Occipital lobe (tissue), 2 donors: ENCODE measurements around the gene TPRN. TPM values are rescaled to one million over a fixed set of nuclear protein-coding genes. Genes with fewer than 3 reads are reported as not detected.

Experiments used
- DNase-seq: peaks from one replicate; lab custom pipeline; 2025; lab: John Stamatoyannopoulos, UW
- total RNA-seq: library from RNA; depleted of rRNA; stranded (reverse); fragments of >200 nt; gene quantifications from one replicate; pipeline ENCODE4 v1.2.3, GENCODE V29; 2014

The TPRN gene
- total RNA-seq, 1 donor from 2014 or later, result 4.7 TPM

GRCh38 chr9:137236936-137237421, 36.4 kb upstream of the TPRN start:
- DNase-seq, result no peak

DNA sequence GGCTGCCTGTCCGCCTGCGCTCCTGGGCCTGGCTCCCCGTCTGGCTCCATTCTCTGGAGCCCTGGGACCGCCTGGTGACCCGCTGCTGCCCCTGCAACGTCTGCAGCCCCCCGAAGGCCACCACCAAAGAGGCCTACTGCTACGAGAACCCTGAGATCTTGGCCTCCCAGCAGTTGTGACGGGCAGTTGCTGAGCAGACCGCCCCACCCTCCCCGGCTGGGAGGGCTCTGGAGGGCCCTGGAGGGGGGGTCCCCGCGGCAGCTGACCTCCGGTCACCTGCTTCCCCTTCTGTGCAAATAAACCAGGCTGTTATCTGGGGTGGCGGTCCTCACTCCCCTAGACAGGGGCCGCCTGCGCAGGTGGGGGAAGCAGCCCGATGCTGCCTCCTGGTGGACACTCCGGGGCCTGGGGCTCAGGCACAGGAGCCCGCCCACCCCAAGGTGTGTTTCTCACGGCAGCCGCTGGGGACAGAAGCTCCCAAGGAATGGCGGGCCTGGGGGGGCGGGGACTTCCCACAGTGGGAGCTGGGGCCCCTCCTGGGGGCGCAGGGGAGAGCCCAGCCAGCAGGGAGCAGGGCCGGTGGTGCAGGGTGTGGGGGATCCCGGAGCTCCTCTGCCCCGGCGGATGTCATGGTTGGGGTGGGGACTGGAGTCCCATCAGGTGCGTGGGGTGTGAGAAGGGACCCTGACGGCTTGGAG, 35.8 kb upstream of the TPRN start:
- peak; percentile 69 for DNase-seq

DNA sequence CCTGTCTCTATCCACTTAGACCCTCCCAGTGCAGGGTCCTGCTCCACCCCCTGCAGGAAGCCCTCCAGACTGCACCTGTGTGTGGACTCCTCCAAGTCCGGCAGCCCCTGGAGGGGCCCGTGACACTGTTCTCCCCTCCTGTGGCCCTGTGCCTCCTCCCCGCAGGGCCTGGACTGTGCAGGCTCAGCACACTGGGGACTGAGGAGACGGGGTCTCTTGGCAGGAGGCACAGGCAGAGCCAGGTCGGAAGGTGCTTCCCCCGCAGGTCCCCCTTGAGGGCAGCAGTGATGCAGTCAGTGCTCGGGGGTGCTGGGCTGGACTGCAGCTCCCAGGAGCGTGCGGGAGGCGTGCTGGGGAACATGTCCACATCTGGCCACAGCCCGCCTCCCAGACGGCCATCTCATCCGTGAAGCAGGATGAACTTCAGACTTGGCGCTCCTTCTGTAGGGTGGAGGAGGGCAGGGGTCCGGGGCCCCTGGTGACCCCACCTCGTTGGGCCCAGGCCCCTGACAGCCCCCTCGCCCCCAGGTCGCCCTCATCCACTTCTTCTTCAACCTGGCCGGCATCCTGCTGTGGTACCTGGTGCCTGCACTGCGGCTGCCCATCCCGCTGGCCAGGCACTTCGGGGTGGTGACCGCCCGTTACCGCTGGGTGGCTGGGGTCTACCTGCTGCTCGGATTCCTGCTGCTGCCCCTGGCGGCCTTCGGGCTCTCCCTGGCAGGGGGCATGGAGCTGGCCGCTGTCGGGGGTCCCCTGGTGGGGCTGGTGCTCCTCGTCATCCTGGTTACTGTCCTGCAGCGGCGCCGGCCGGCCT, 35.1 kb upstream of the TPRN start:
- DNase-seq, result no peak

DNA sequence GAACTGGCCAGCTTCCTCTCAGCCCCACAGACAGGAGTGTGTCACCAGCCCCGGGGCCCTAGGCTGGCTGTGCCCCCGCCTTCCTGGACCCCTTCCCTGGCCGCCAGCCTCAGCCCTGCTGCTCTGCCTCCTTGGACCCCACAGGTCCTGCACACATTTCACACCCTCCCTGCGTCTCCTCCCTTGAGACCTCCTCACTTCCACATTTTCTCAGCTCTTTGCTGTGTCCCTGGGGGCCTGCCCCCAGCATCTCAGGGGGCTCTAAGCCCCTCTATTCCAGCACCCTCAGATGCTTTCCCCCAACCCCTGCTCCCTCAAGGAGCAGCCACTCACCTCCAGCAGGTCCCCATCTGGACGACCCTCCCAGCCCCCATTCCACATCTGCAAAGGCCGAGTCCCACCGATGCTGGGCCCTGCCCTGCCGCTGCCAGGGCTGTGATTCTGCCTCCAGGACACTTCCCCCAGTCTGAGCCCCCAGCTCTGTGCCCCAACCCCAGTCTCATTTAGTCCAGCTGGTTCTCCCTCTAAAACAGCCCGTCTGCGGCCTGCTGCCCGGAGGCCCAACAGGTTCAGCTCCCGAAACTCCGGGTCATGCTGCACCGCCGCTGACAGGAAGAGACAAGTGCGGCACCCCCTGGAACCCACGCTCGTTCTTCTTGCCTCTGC, 34.4 kb upstream of the TPRN start:
- no peak for DNase-seq

- DNase-seq, result no peak
Measured at GRCh38 chr9:137234055-137234697, 33.6 kb upstream of the TPRN start.

DNA sequence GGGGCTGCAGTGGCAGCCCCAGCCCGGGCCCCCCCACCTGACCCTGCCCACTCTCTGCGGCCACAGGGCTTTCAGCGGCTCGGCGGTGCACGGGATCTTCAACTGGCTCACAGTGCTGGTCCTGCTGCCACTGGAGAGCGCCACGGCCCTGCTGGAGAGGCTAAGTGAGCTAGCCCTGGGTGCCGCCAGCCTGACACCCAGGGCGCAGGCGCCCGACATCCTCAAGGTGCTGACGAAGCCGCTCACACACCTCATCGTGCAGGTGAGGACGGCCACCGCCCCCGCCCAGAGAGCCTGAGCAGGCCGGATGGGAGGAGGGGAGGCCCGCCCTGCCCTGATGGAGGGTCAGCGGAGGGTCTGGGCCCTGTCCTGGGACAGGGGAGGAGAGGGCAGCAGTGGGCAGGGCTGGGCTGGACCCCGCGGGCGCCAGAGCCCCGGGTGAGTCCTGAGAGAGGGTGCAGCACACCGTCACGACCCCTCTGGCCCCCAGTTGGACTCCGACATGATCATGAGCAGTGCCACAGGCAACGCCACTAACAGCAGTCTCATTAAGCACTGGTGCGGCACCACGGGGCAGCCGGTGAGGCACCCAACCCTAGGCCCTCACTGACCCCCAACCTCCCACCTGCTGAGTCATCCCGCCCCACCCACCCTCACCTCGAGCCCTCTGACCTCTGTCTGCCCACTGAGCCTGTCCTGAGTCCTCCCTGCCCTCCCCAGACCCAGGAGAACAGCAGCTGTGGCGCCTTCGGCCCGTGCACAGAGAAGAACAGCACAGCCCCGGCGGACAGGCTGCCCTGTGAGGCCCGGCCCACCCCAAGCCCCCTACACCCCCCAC, 32.8 kb upstream of the TPRN start:
- DNase-seq, result no peak

DNA sequence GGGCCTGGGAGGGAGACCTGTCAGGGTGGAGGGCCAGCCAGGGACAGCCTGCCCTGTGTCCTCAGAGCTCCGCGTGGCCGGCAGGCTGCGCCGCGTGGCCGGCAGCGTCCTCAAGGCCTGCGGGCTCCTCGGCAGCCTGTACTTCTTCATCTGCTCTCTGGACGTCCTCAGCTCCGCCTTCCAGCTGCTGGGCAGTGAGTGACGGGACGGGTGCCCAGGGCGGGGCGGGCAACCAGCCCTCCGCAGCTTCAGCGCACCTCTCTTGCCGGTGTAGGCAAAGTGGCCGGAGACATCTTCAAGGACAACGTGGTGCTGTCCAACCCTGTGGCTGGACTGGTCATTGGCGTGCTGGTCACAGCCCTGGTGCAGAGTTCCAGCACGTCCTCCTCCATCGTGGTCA, 32.0 kb upstream of the TPRN start:
- DNase-seq, result no peak

DNA sequence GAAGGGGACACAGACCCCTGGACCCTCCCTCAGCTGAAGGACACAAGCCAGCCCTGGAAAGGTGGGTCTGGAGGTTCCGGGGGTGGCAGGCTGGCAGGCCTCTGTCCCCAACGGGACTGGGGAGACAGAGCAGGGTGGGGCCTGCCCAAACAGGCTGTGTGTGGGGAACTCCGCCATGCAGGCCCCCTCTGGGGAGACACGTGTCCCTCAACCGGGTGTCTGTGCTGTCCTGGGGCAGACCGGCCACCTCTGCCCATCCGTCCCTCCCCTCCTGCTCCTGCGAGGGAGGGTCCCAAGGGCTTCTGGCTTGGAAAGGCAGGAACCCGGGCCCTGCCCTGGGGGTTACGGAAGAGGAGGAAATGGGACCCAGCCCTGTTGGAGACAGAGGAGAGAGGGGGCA, 31.6 kb upstream of the TPRN start:
- no peak for DNase-seq

- DNase-seq, result no peak
Measured at GRCh38 chr9:137231372-137232039, 31.0 kb upstream of the TPRN start.

GRCh38 chr9:137230705-137231371, 30.3 kb upstream of the TPRN start, which contains the start of gene SLC34A3:
Gene SLC34A3, plus strand, starts transcription at chr9:137230901. Its CDS starts 802 bp downstream, at chr9:137231703.
- DNase-seq, result no peak

- no peak for DNase-seq
Measured at GRCh38 chr9:137229903-137230704, 29.6 kb upstream of the TPRN start.

GRCh38 chr9:137228968-137229896, 28.7 kb upstream of the TPRN start:
- DNase-seq, result no peak

DNA sequence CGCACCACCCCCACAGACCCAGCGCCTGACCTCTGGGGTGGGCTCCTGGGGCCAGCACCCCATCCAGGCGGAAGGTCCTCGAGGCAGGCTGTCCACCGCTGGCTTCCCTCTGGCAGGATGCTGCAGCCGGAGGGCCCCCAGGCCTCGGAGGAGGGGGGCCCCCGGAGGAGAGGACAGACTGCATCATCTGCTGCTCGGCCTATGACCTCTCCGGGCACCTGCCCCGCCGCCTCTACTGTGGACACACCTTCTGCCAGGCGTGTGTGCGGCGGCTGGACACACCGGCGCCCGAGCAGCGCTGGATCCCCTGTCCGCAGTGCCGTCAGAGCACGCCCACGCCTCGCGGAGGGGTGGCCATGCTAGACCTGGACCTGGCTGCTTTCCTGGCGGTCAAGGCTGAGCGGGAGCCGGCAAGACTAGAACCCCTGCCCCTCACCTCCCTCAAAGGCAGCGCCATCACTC, 28.0 kb upstream of the TPRN start:
- no peak for DNase-seq

GRCh38 chr9:137227853-137228505, 27.4 kb upstream of the TPRN start:
- no peak for DNase-seq

- no peak for DNase-seq
Measured at GRCh38 chr9:137227054-137227852, 26.7 kb upstream of the TPRN start, which contains the start of gene RNF224. Gene RNF224, plus strand, starts transcription at chr9:137227502. Its CDS starts 834 bp downstream, at chr9:137228336.
